ENCODE results near the gene PLXDC2. TPM values are rescaled to one million over a fixed set of nuclear protein-coding genes. Genes with fewer than 3 reads are reported as not detected.

PLXDC2 gene
- total RNA-seq, 1 donor from 2014 or later = 10.6 TPM

DNA sequence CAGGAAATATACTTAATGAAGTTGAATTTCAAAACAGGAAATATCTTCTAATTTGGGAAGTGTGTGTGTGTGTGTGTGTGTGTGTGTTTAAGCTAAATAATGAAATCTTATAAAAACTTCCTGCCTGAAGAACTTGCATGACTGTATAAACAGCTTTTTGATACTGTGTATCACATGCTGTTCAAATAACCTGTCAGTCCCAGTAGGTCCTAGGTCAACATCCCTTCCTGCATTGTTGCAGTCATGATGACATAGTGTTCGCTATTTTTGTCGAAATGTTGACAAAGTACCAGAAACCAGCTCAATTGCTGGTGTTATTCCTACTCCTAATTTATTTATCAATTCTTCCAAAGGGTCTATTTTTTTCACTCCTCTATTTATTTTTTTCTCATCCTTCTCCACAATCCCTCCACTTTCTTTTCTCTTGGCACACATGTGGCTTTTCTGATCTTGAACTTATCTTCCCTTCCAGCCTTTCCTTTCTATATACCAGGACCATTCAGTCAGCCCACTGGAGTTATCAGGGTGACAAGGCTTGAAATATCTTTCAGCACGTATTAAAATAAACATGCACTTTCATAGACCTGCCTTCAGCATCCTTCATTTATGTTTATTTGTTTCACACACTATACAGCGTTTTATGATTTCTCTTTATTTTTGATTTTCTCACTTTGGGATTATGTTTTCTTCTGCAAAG lies 115.8 kb downstream of the PLXDC2 start:
- DNase-seq (ENCODE audit: low spot score in 2 of 2) (no peak), FAIRE-seq (no peak)

DNA sequence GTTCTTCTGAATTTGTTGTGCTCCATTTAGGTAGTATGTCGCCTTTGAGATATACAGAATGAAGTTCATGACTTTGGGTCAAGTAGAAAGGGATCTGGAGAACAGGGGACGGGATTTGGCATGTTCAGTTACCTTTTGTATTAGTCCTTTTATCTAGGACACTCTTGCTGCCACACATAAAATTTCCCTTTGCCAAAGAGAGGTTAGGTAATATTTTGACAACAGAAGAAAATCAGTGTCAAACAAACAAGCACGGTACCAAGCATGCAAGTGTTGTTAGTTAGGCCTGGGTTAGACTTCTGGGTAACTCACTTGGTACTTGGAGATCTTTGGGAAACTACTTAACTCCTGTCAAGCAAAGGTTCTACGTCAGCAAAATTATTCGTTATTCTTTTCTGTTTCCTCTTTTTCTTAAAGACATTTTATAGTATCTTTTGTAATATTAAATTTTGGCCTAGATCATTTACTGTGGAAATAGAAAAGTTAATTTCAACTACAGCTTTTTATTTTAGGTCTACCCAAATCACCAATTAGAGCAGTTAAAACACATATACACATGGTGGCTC lies 116.7 kb downstream of the PLXDC2 start:
- DNase-seq (ENCODE audit: low spot score in 2 of 2) = no peak
- no peak for FAIRE-seq

DNA sequence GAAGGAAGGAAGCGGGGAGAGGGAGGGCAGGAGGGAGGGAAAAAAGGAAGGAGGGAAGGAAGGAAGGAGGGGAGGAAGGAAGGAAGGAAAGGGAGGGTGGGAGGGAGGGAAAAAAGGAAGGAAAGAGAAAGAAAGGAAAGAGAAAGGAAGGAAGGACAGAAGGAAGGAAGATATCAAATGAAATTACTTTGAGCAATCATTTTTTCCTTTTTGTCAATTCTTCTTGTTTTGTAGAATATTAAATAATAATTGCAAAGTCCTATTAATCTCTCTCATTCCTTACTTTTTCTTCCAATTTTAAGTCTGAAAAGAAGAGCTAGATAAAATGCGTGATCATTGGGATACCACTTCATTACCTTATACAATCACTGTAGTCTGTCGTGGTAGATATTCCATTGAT lies 117.5 kb downstream of the PLXDC2 start:
- FAIRE-seq (no peak), DNase-seq (ENCODE audit: low spot score in 2 of 2) (no peak)

DNA sequence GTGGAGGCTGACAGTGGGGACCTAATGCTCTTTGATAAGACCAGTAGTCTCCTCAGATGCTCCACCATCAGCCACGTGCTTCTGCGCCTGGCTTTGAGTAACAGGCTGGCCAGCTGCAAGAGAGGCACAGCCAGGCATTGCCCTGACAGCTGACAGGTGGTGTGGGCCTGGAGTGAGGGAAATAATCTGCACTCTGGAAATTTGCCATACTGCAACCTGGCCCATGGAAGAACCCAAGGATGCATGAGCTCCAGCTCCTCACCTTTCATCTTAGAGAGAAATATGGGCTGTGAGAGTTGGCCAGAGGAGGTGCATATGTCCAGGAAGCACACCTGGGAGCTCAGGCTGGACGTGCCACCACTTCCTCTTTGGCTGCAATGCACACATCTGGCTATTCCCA lies 118.9 kb downstream of the PLXDC2 start:
- no peak for FAIRE-seq
- DNase-seq (ENCODE audit: low spot score in 2 of 2) = no peak

DNA sequence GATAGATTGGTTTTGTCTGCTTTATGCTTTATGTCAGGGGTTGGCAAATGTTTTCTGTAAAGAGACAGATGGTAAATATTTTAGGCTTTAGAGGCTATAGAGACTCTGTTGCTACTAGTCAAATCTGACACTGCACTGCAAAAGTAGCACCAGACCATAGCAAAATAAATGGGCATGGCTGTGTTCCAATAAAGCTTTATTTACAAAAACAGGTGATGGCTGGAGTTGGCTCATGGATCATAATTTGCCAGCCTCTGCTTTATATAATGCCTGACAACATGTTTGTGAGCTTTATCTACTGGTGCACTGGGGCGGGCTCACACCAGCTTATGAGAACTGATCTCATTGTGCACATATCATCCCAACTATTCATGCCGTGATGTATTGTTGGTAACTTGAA lies 120.1 kb downstream of the PLXDC2 start:
- no peak for DNase-seq (ENCODE audit: low spot score in 2 of 2)
- FAIRE-seq = no peak

DNA sequence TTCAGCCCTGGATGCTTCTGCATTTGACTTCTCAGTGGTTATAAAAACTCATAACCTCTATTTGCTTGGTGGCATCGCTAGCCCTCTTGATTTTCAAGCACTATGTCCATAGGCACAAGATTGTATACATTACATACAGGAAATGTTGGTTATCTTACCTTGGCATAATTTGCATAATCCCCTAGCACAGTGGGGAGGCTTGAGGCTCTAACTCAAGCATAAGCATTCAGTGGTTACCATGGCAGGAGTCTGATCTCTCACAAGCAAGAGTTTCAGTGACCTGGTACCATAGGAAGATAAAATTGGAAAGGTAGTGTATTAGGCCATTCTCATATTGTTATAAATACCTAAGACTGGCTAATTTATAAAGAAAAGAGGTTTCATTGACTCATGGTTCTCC lies 121.8 kb downstream of the PLXDC2 start:
- DNase-seq (ENCODE audit: low spot score in 2 of 2) (no peak), FAIRE-seq (no peak)

DNA sequence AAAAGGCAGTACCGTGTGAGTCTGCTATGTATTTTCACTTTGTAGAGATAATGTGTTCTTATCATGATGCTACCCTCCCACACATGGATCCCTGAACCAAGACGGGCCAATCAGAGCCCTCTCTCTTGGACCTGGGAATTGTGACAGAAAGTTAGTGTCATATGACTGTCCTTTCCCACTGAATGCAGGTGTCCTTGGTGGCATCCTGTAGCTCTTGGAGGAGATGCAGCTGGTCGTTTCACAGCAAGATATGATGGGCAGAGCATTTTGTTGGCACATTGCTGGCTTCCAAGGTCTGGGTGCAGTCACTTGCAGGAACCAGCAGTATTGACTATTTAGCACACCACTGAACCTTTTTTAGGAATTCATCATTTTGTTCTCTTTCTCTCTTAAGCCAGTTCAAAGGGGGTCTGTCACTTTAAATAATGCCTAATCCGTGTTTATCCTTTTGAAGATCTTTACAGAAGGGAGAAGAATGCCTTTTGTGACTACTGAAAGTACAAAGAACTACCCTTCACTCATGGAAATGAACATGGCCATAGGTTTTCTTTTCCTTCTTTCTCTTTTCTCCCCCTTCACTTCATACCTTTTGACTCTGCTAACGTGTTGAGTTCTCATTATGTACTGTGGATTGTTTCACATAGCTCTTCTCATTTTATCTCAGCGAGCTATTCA lies 125.1 kb downstream of the PLXDC2 start:
- DNase-seq (ENCODE audit: low spot score in 2 of 2) (no peak), FAIRE-seq (no peak)

DNA sequence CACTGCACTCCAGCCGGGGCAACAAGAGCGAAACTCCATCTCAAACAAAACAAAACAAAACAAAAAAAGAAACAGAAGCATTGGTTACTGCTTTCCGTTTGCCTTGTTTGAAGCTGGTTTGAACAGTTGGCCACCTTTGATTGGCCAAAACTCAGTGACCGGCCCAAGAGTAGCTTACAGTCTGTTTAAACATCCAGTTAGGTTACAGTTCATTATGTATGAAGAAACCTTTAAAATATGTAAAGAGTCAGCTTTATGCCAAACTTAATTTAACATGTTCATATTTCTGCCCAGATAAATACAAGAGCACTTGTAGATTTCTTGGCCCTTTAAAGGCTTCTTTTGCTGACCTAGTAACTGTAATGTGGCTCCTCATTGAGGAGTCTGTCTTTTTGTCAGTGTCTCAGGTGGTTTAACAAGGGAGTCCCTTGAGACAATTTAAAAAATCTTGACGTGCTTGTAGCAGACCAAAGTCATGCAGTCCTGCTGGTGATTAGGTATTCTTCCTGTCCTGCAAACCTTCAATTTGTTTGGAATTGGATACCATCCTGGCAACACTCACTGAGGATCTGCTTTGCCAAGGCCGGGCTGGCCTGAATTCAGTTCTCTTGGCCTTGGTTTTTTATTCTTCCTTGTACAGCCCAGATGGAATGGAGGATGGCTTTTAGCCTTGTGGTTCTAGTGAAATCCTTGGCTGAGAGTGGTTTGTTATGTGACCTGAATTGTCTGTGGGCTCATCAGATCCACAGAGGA lies 128.9 kb downstream of the PLXDC2 start:
- no peak for FAIRE-seq
- no peak for DNase-seq (ENCODE audit: low spot score in 2 of 2)

DNA sequence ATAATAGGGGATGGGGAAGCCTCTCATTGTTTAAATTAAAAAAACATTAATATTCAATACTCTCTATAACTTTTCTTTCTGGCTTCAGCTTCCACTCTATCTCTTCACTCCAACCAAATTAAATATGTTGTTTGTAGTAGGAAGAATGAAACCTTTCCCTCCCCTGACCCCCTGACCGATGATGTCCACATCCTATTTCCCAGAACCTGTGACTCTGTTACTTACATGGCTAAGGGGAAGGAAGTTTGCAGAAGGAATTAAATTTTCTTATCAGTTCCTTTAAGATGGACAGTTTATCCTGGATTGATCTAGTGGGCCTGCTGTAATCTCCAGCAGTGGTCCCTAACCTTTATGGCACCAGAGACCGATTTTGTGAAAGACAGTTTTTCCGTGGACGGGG lies 130.0 kb downstream of the PLXDC2 start:
- no peak for FAIRE-seq
- no peak for DNase-seq (ENCODE audit: low spot score in 2 of 2)

DNA sequence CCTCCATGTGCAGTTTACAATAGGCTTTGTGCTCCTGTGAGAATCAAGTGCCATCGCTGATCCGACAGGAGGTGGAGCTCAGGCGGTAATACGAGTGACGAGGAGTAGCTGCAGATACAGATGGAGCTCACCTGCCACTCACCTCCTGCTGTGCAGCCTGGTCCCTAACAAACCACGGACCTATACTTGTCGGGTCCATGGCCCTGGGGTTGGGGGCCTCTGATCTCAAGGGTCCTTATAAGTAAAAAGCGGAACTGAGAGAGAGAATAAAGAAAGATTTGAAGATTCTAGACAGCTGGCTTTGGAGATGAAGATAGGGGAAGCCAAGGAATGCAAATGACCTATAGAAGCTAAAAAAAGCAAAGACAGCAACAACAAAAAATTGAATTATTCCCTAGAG lies 130.6 kb downstream of the PLXDC2 start:
- no peak for FAIRE-seq

DNA sequence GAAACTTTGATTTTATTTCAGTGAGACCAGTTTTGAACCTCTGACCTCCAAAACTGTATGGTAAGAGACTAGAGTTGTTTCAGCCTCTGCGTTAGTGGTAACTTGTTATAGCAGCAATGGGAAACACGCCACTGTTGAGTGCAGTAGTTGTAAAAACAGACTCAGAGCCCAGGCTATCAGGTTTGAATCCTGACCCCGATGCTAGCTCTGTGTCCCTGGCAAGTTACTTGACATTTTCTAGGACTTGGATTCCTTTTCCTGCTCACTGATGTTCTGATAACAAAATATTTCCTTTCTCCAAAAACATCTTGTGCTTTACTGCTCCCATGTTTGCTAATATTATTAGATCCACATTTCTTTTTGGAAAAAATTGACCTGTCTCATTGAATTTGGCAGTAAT lies 131.0 kb downstream of the PLXDC2 start:
- no peak for FAIRE-seq
- DNase-seq (ENCODE audit: low spot score in 2 of 2) = no peak

More for the DNA sequence above, 130.6 kb downstream of the PLXDC2 start:
- no peak for DNase-seq (ENCODE audit: low spot score in 2 of 2)

DNA sequence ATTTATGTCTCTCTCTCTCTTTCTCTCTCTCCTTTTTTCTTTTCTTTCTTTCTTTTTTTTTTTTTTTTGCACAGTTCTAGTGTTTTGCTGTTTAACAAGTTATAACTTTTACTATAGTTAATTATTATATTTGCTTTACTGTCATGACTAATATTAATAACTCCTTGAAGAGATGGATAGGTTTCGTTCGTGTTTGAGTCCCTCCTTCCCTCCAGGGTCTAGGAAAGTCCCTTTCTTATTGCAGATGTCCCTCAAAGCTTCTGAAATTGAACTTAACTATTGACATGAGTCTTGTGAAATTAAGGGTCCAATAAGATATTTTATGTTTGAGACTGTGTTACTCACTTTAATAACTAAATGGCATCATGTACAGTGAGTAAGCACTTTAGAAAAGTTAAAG lies 131.4 kb downstream of the PLXDC2 start:
- DNase-seq (ENCODE audit: low spot score in 2 of 2) (no peak), FAIRE-seq (no peak)

DNA sequence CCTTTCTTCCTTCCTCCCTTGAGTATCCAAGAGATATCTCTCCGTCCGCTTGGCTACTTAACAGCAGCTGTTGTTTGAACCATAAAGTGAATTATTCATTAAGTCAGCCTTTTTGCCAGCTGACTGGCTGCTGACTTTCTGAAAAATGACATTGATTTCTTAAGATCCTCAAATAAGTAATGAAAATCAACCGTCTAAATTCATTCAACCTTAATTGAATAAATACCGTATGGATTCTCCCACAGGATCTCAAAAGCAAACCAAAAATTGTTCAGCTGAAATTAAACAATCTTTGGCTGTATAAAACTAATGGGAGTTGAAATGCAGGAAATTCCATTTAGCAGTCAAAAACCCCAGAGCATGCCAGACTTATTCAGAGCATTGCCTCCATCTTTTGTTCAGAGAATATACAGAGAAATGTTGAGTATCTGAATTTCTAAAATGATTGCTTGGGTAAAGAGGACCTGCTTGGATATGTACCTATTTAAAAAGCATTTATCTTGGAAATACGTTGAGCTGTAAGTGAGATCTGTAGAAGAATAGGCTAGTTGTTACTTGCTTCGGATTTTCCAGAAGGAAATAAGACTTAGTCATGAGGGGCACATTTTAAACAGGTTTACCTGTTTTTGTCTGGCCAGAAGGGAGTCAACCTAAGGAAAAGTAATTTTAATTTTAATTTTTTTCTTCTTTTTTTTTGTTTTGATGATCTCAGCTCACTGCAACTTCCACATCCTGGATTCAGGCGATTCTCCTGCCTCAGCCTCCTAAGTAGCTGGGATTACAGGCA lies 136.2 kb downstream of the PLXDC2 start:
- DNase-seq (ENCODE audit: low spot score in 2 of 2) = no peak
- no peak for FAIRE-seq

DNA sequence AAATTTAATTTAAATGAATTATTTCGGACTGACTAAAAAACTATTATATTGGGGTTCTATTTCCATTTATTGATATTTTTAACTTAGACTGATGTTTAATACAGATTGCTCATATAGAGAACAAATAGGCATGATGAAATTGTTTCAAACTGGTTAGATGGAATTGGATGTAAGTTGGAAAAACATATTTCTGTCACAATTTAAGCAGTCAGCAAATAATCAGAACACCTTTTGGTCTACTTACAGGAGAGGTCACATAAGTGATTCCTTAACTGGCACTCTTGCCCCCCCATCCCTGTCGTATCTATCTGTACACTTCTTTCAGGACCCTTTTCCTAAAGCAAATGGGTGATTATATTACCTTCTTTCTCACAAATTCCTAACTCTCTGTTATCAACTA lies 138.4 kb downstream of the PLXDC2 start:
- DNase-seq (ENCODE audit: low spot score in 2 of 2) (no peak), FAIRE-seq (no peak)

DNA sequence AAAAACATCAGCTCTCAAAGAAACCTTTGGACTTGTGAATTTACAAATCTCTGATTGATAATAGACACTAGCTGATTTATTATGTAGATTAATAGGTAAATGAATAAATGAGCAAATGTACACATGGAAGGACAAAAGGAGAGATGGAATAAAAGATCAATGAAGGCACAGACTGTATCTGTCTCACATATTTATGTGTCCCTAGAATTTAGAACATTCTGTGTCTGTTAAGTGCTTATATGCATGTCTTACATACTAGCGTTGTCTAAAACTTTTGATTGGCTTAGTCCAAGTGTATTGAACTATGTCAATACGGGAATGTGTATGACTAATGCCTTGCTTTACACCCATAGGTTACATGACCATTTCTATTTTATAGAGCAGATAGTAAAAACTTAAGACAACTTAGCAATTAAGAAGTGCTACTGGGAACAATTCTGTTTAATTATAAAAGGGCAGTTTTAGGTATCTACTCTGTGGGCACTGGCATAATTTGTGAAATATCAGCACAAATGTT lies 140.3 kb downstream of the PLXDC2 start:
- no peak for DNase-seq (ENCODE audit: low spot score in 2 of 2)

DNA sequence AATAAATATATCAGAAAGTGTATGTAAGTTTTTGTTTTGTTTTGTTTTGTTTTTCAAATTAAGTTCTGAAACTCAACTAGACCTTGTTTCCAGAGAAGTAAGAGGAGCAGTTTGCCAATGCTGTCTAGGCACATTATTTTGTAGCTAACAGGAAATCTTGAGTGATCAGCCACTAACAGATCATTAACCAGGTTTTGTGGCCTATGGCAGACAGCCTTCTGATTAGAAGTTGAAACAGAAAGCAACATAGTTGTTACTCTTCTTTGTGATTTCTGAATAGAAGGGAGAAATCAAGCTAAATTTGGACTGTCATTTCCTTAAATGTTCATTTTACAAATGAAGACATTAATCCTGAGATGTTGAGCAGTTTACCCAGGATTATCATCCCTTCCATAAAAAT lies 142.6 kb downstream of the PLXDC2 start:
- DNase-seq (ENCODE audit: low spot score in 2 of 2) (no peak), FAIRE-seq (no peak)

More for the DNA sequence above, 140.3 kb downstream of the PLXDC2 start:
- no peak for FAIRE-seq

DNA sequence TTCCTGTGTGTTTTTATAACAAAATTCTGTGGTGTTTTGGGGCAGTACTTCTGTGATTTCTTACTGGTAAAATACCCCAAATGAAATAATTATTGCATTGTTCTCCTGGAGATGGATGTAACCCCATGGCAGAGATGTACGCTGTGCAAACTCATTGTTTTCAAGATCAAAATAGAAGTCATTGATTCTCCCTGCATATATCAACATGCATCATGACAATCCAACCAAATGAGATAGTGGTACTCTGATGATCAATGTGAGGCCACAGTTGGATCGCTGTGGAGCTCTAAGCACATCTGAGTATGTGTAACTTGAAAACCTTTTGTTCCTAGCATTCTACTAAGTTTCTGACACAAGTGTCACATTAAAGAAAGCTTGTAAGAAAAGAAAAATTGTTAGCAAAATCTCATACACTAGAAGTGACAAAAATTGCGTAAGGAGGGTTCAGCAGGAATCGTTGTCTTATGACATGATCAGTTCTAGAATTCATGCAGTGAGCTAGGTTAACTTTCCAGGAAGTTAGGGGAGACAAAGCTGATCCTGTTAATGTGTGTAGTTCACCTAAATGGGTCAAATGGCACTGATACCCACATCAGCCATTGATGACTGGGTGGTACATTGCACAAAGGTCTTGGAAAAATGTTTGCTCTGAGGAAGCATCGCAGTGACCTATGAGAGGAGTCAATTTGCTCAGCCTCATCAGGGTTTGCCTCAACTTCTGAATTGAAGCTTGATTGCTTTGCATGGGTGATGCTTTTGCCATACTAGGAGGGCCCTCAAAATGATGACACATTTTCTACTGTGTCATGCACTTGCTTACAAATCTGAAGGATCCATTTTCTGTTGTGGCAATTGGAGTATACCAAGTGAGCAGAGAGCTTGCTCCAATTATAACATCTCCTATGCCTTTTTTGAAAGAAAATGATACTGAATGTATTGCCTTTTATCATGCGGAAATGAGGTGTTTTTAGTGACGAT lies 145.1 kb downstream of the PLXDC2 start:
- FAIRE-seq (peak; percentile 6), DNase-seq (ENCODE audit: low spot score in 2 of 2) (no peak)

DNA sequence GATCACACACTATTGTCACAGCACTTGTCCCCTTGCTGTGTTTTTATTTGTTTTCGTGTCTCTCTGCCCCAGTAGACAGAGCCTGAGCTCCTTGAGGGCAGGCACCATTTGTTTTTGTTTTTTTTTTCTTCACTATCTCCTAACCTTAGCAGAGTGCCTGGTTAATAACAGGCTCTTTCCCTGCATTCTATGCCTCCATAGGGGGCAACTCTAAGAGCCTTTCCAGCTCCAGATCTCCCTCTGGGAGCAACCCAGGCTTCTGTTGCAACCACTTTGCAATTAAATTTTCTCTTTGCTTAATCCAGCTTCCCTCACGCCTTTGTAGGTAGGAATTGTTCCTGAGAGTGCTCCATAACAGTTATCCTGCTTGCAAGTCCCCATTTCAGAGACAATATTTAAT lies 148.4 kb downstream of the PLXDC2 start:
- no peak for FAIRE-seq
- DNase-seq (ENCODE audit: low spot score in 2 of 2) = no peak

DNA sequence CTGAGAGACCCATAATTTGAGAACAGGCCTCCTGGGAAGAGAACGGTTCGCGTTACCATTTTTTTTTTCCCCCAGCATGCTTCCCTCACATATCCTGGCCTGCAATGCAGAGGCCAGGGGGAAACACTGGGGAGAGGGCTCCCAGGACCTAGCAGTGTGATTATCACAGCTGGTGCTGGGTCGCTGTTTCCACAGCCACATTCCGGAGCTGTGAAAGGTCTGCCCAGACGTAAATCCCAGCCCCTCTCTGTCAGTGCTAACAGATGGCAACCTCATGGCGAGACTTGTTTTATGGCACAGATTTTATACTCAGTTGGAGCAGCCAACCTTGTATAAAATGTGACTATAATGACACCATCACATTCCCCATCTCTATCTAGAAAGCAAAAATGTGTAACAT lies 150.5 kb downstream of the PLXDC2 start:
- no peak for DNase-seq (ENCODE audit: low spot score in 2 of 2)
- FAIRE-seq = no peak
